ENCODE results near the gene CYP1B1. TPM values are rescaled to one million over a fixed set of nuclear protein-coding genes. Genes with fewer than 3 reads are reported as not detected.
A peak's percentile ranks its signal among the peaks of the same experiment; 100 is the strongest.
"Not testable (repeated sequence)": the region's sequence is repeated elsewhere in the genome, so short reads cannot be mapped to it uniquely, and the experiment has no call there.

CYP1B1 gene
- 1 to 10 TPM; 2.5 to 4.3 TPM for total RNA-seq
- long read RNA-seq, full-length matches to known transcripts = 20 of 26 reads
- long read RNA-seq, partial matches to known transcripts = 3 of 26 reads
- long read RNA-seq, other reads (novel, unspliced or antisense) = 3 of 26 reads

- ATAC-seq (no peak), DNase-seq (peak; percentile 28 to 31)
- intact Hi-C loops (cut with DNase I, micrococcal nuclease) = no loop called here
Measured at GRCh38 chr2:38075507-38076151, at the start of gene CYP1B1. Gene CYP1B1 (minus strand): TSS chr2:38076151. CDS start chr2:38075388, 763 bp downstream.

- ATAC-seq (peak; percentile 80), DNase-seq (no peak)
- intact Hi-C loops (cut with DNase I, micrococcal nuclease) = loop anchor here in 1 of 2 donors (10.0 kb wide), 1 partner anchor 140 kb away; no protein-coding TSS in a partner anchor
Measured at GRCh38 chr2:38125007-38125406, 49.1 kb upstream of the CYP1B1 start.

GRCh38 chr2:38123911-38124310, 48.0 kb upstream of the CYP1B1 start:
- DNase-seq = no peak
- ATAC-seq = no peak
- intact Hi-C loops (cut with DNase I, micrococcal nuclease) = loop anchor here in 1 of 2 donors (10.0 kb wide), 1 partner anchor 139 kb away; no protein-coding TSS in a partner anchor

GRCh38 chr2:38122344-38122743, 46.4 kb upstream of the CYP1B1 start:
- ATAC-seq = peak; percentile 27
- intact Hi-C loops (cut with DNase I, micrococcal nuclease) = loop anchor here in 1 of 2 donors (10.0 kb wide), 1 partner anchor 138 kb away; no protein-coding TSS in a partner anchor

GRCh38 chr2:38121481-38121880, 45.5 kb upstream of the CYP1B1 start:
- no peak for DNase-seq
- intact Hi-C loops (cut with DNase I, micrococcal nuclease) = loop anchor here in 1 of 2 donors (10.0 kb wide), 1 partner anchor 137 kb away; no protein-coding TSS in a partner anchor
- peak; percentile 83 for ATAC-seq

More at GRCh38 chr2:38122344-38122743, 46.4 kb upstream of the CYP1B1 start:
- no peak for DNase-seq

- peak; percentile 50 for ATAC-seq
- DNase-seq = no peak
- intact Hi-C loops (cut with DNase I, micrococcal nuclease) = loop anchor here in 1 of 2 donors (10.0 kb wide), 1 partner anchor 136 kb away; no protein-coding TSS in a partner anchor
Measured at GRCh38 chr2:38120829-38121228, 44.9 kb upstream of the CYP1B1 start.

GRCh38 chr2:38120264-38120592, 44.3 kb upstream of the CYP1B1 start:
- no peak for ATAC-seq
- DNase-seq = no peak
- intact Hi-C loops (cut with DNase I, micrococcal nuclease) = loop anchor here in 1 of 2 donors (10.0 kb wide), 1 partner anchor 135 kb away; no protein-coding TSS in a partner anchor

- no peak for ATAC-seq
- DNase-seq = no peak
- intact Hi-C loops (cut with DNase I, micrococcal nuclease) = no loop called here
Measured at GRCh38 chr2:38116762-38117161, 40.8 kb upstream of the CYP1B1 start.

- peak; percentile 83 for ATAC-seq
- intact Hi-C loops (cut with DNase I, micrococcal nuclease) = no loop called here
Measured at GRCh38 chr2:38115216-38116032, 39.5 kb upstream of the CYP1B1 start.

GRCh38 chr2:38113981-38114708, 38.2 kb upstream of the CYP1B1 start:
- no peak for ATAC-seq
- no peak for DNase-seq
- intact Hi-C loops (cut with DNase I, micrococcal nuclease) = no loop called here

More at GRCh38 chr2:38115216-38116032, 39.5 kb upstream of the CYP1B1 start:
- peak; percentile 66 to 88 for DNase-seq

- ATAC-seq (no peak), DNase-seq (no peak)
- intact Hi-C loops (cut with DNase I, micrococcal nuclease) = no loop called here
Measured at GRCh38 chr2:38113051-38113450, 37.1 kb upstream of the CYP1B1 start.

GRCh38 chr2:38111350-38111749, 35.4 kb upstream of the CYP1B1 start:
- DNase-seq; intact Hi-C loops (cut with DNase I, micrococcal nuclease); ATAC-seq: not testable (repeated sequence)

- no peak for ATAC-seq
- intact Hi-C loops (cut with DNase I, micrococcal nuclease) = no loop called here
Measured at GRCh38 chr2:38109732-38110181, 33.8 kb upstream of the CYP1B1 start.

GRCh38 chr2:38108907-38109731, 33.2 kb upstream of the CYP1B1 start:
- intact Hi-C loops (cut with DNase I, micrococcal nuclease) = no loop called here
- no peak for ATAC-seq
- no peak for DNase-seq

More at GRCh38 chr2:38109732-38110181, 33.8 kb upstream of the CYP1B1 start:
- DNase-seq = no peak

GRCh38 chr2:38107738-38108410, 31.9 kb upstream of the CYP1B1 start:
- ATAC-seq (no peak), DNase-seq (no peak)
- intact Hi-C loops (cut with DNase I, micrococcal nuclease) = no loop called here

GRCh38 chr2:38106405-38107094, 30.6 kb upstream of the CYP1B1 start:
- ATAC-seq (no peak), DNase-seq (no peak)
- intact Hi-C loops (cut with DNase I, micrococcal nuclease) = no loop called here

GRCh38 chr2:38105922-38106321, 30.0 kb upstream of the CYP1B1 start:
- intact Hi-C loops (cut with DNase I, micrococcal nuclease) = no loop called here
- ATAC-seq (no peak), DNase-seq (no peak)

Data from left colon (tissue), 2 donors.